Measurements from ENCODE around the gene DHRS7C. TPM values are rescaled to one million over a fixed set of nuclear protein-coding genes. Genes with fewer than 3 reads are reported as not detected.

The DHRS7C gene
- total and polyA plus RNA-seq, 3 donors from 2014 or later, result 0.46 to 0.79 TPM; not detected in 1

- Histone ChIP-seq H3K27me3 (no peaks in the 10 kb centered on the region), H3K4me3 (no peak overlapping the region), H3K36me3 (ENCODE audit: low read depth, missing control alignments) (no peaks in the 10 kb centered on the region), H3K9me3 (no peaks in the 10 kb centered on the region), H3K27ac (no peak overlapping the region), H3K4me1 (no peaks in the 10 kb centered on the region)
- DNase-seq, result no peak
- no peak for TF ChIP-seq CTCF (IDR thresholded peaks at IDR 0.05)
- no peak for TF ChIP-seq POLR2A (IDR thresholded peaks at IDR 0.05)
- intact Hi-C loops (cut with DNase I; ENCODE audit: low total_unique reads), result no loop called here
- WGBS, 2 donors, result 65 to 71% methylated on average over 10 to 12 of the region's 12 CpGs
These were observed 62.8 kb downstream of the DHRS7C start for GRCh38 chr17:9728564-9728963.

GRCh38 chr17:9728005-9728404, 63.4 kb downstream of the DHRS7C start:
- H3K4me3 ChIP-seq, result no peak overlapping the region
- DNase-seq, result no peak
- 91 to 99% methylated on average over 9 to 18 of the region's 18 CpGs for WGBS, 2 donors
- H3K27ac ChIP-seq, result no peak overlapping the region
- H3K9me3 ChIP-seq, result no peaks in the 10 kb centered on the region
- H3K27me3 ChIP-seq, result no peaks in the 10 kb centered on the region
- no peaks in the 10 kb centered on the region for H3K36me3 ChIP-seq (ENCODE audit: low read depth, missing control alignments)
- no peaks in the 10 kb centered on the region for H3K4me1 ChIP-seq
- intact Hi-C loops (cut with DNase I; ENCODE audit: low total_unique reads), result no loop called here
- TF ChIP-seq POLR2A (IDR thresholded peaks at IDR 0.05), result no peak
- TF ChIP-seq CTCF (IDR thresholded peaks at IDR 0.05), result no peak

- TF ChIP-seq POLR2A (IDR thresholded peaks at IDR 0.05), result no peak
- TF ChIP-seq CTCF (IDR thresholded peaks at IDR 0.05), result no peak
- WGBS, 2 donors, result 45 to 58% methylated on average over 6 of the region's 6 CpGs
- intact Hi-C loops (cut with DNase I; ENCODE audit: low total_unique reads), result no loop called here
- Histone ChIP-seq H3K9me3 (no peaks in the 10 kb centered on the region), H3K27ac (no peak overlapping the region), H3K4me1 (no peaks in the 10 kb centered on the region), H3K27me3 (no peaks in the 10 kb centered on the region), H3K36me3 (ENCODE audit: low read depth, missing control alignments) (no peaks in the 10 kb centered on the region), H3K4me3 (no peak overlapping the region)
- no peak for DNase-seq
These were observed 65.1 kb downstream of the DHRS7C start for GRCh38 chr17:9726291-9726690.

- Histone ChIP-seq H3K27me3 (no peaks in the 10 kb centered on the region), H3K36me3 (ENCODE audit: low read depth, missing control alignments) (no peaks in the 10 kb centered on the region), H3K9me3 (no peaks in the 10 kb centered on the region), H3K4me1 (no peaks in the 10 kb centered on the region), H3K4me3 (no peak overlapping the region), H3K27ac (no peak overlapping the region)
- no peak for TF ChIP-seq POLR2A (IDR thresholded peaks at IDR 0.05)
- no peak for TF ChIP-seq CTCF (IDR thresholded peaks at IDR 0.05)
- intact Hi-C loops (cut with DNase I; ENCODE audit: low total_unique reads), result no loop called here
- 47 to 68% methylated on average over 9 of the region's 9 CpGs for WGBS, 2 donors
- peak; percentile 19 for DNase-seq
These were observed 65.8 kb downstream of the DHRS7C start for GRCh38 chr17:9725575-9725974.

Other genes starting within 250 kb of the DHRS7C start
- 100 to 1,000 TPM; 103 to 125 TPM for gene STX8, start 215.8 kb downstream of the DHRS7C start, total RNA-seq
- gene STX8, start 215.8 kb downstream of the DHRS7C start, polyA plus RNA-seq (ENCODE audit: insufficient read depth, low read depth, low replicate concordance), result 160 TPM
- gene CFAP52, start 214.9 kb downstream of the DHRS7C start, total RNA-seq, result 10 to 100 TPM in 1 of 2 donors, 1 to 10 TPM in 1; 8.9 to 19.5 TPM
- 47.7 TPM for gene CFAP52, start 214.9 kb downstream of the DHRS7C start, polyA plus RNA-seq (ENCODE audit: insufficient read depth, low read depth, low replicate concordance)
- 1 to 10 TPM; 6.4 to 7.2 TPM for gene USP43, start 146.1 kb downstream of the DHRS7C start, total RNA-seq
- 4.6 TPM for gene USP43, start 146.1 kb downstream of the DHRS7C start, polyA plus RNA-seq (ENCODE audit: insufficient read depth, low read depth, low replicate concordance)
- gene GSG1L2, start 30.5 kb upstream of the DHRS7C start, total RNA-seq, result under 1 TPM in 1 of 2 donors, not detected in 1; 0.50 TPM
- 0.79 TPM for gene GSG1L2, start 30.5 kb upstream of the DHRS7C start, polyA plus RNA-seq (ENCODE audit: insufficient read depth, low read depth, low replicate concordance)
- 1 to 10 TPM in 1 of 2 donors, under 1 TPM in 1; 0.81 to 1.3 TPM for gene GLP2R, start 34.3 kb upstream of the DHRS7C start, total RNA-seq
- 0.70 TPM for gene GLP2R, start 34.3 kb upstream of the DHRS7C start, polyA plus RNA-seq (ENCODE audit: insufficient read depth, low read depth, low replicate concordance)
- gene RCVRN, start 113.7 kb upstream of the DHRS7C start, total RNA-seq, result under 1 TPM; 0.50 to 0.63 TPM
- gene RCVRN, start 113.7 kb upstream of the DHRS7C start, polyA plus RNA-seq (ENCODE audit: insufficient read depth, low read depth, low replicate concordance), result 0.32 TPM

Measured in testis (tissue), 3 donors.